HG03520 (cell line): ENCODE results near the gene RBM28.

Source experiments
- ATAC-seq: cut with Tn5 transposase; IDR thresholded peaks from one replicate; pipeline ENCODE4 v1.9.1; 2021; ENCODE audit warnings: mild to moderate bottlenecking, moderate library complexity; ENCODE audit not compliant: unreplicated experiment

Gene RBM28

GRCh38 chr7:128264477-128264876 lies 79.2 kb downstream of the RBM28 start:
- ATAC-seq = no peak

GRCh38 chr7:128263420-128263819 lies 80.3 kb downstream of the RBM28 start:
- ATAC-seq = no peak

- ATAC-seq = no peak
These were observed 81.3 kb downstream of the RBM28 start for GRCh38 chr7:128262273-128263028.

- ATAC-seq = no peak
These were observed 83.5 kb downstream of the RBM28 start for GRCh38 chr7:128260069-128260795.

- no peak for ATAC-seq
These were observed 84.3 kb downstream of the RBM28 start for GRCh38 chr7:128259131-128260061.

GRCh38 chr7:128257458-128257857 lies 86.2 kb downstream of the RBM28 start:
- ATAC-seq = no peak

- ATAC-seq = no peak
These were observed 88.4 kb downstream of the RBM28 start for GRCh38 chr7:128255271-128255670.

- ATAC-seq = no peak
These were observed 89.2 kb downstream of the RBM28 start for GRCh38 chr7:128254470-128254869.

- no peak for ATAC-seq
These were observed 90.0 kb downstream of the RBM28 start for GRCh38 chr7:128253701-128254100.

- ATAC-seq = no peak
These were observed 92.4 kb downstream of the RBM28 start for GRCh38 chr7:128251337-128251736.
